A549 (cell line): Measurements from ENCODE around the gene LRRC61. TPM values are rescaled to one million over a fixed set of nuclear protein-coding genes. Genes with fewer than 3 reads are reported as not detected.

Source experiments
- ATAC-seq, 2 experiments: fragments of 200-7000 bp in 1 of 2; fragments of >200 bp in 1 of 2; cut with Nextera tagmentation in 1 of 2; cut with Tn5 transposase in 1 of 2; 3 replicates each; pipeline versions ENCODE4 v1.8.0 to v1.9.1; 2018 to 2020; ENCODE audit warnings: mild to moderate bottlenecking in 1 of 2, moderate library complexity in 1 of 2
- CTCF ChIA-PET: fragments of 300-600 bp; sonication (Branson Sonifier 250); formaldehyde crosslinking; extraction: SDS; loops from one replicate; lab custom pipeline; 2021; ENCODE audit warnings: antibody characterized with exemption, inconsistent platforms; lab: Yijun Ruan, JAX
- POLR2A ChIA-PET: fragments of 350-600 bp; formaldehyde crosslinking; extraction: SDS; loops from one replicate; lab custom pipeline; 2021; ENCODE audit warnings: antibody characterized with exemption, inconsistent platforms; lab: Yijun Ruan, JAX
- DNase-seq, 2 experiments: peaks; one replicate each; pipeline versions ENCODE4 v3.0.0 to v3.0.0-alpha.2; 2011 to 2016; ENCODE audit warnings: low read depth in 1 of 2, low spot score in 1 of 2
- FAIRE-seq: peaks from 2 replicates; lab custom pipeline; 2011; peaks lifted over from hg19 to GRCh38; lab: Jason Lieb, UNC
- H3K27ac ChIP-seq, 2 experiments: fragments of >200 bp; sonication (Bioruptor Twin); formaldehyde crosslinking; 3 replicates each; pipeline ENCODE4 v1.5.1; 2016 to 2017
- H3K4me1 ChIP-seq: fragments of >200 bp; sonication (Bioruptor Twin); formaldehyde crosslinking; 3 replicates; pipeline ENCODE4 v1.6.1; 2016
- H3K4me2 ChIP-seq: fragments of >200 bp; sonication (Bioruptor Twin); formaldehyde crosslinking; 3 replicates; pipeline ENCODE4 v1.6.1; 2016
- H3K4me3 ChIP-seq: fragments of >200 bp; sonication (Bioruptor Twin); formaldehyde crosslinking; 3 replicates; pipeline ENCODE4 v1.5.1; 2016
- H3K9me3 ChIP-seq: fragments of >200 bp; sonication (Bioruptor Twin); formaldehyde crosslinking; 3 replicates; pipeline ENCODE4 v1.6.1; 2016
- CBX2 ChIP-seq: fragments of 200-600 bp; sonication (generic); IDR thresholded peaks from 2 replicates; pipeline ENCODE4 v1.6.1; 2016; ENCODE audit warnings: low read depth, mild to moderate bottlenecking, borderline replicate concordance
- CBX8 ChIP-seq: fragments of 200-600 bp; sonication (generic); IDR thresholded peaks from 2 replicates; pipeline ENCODE4 v1.6.1; 2016
- CEBPB ChIP-seq, 2 experiments: fragments of >200 bp in 1 of 2; sonication (Bioruptor Twin) in 1 of 2; formaldehyde crosslinking in 1 of 2; IDR thresholded peaks; 2 replicates each; pipeline ENCODE4 v1.6.1; 2012 to 2016
- CHD4 ChIP-seq: fragments of 200-600 bp; sonication (generic); IDR thresholded peaks from 2 replicates; pipeline ENCODE4 v1.6.1; 2016; ENCODE audit warnings: antibody characterized with exemption, mild to moderate bottlenecking, borderline replicate concordance
- EHMT2 ChIP-seq: fragments of 200-600 bp; sonication (generic); IDR thresholded peaks from 2 replicates; pipeline ENCODE4 v1.6.1; 2016; ENCODE audit warnings: antibody characterized with exemption, low read depth, mild to moderate bottlenecking, moderate library complexity
- EP300 ChIP-seq, 2 experiments: fragments of >200 bp; sonication (Bioruptor Twin); formaldehyde crosslinking; IDR thresholded peaks; 2 replicates in 1 of 2; 3 replicates in 1 of 2; pipeline ENCODE4 v1.6.1; 2016 to 2017
- ESRRA ChIP-seq: fragments of 150-350 bp; IDR thresholded peaks from 2 replicates; pipeline ENCODE4 v1.6.1; 2014; ENCODE audit warnings: mild to moderate bottlenecking, low read length, borderline replicate concordance
- FOSL2 ChIP-seq, 2 experiments: fragments of 450-650 bp in 1 of 2; fragments of >200 bp in 1 of 2; sonication (Bioruptor Twin) in 1 of 2; formaldehyde crosslinking; IDR thresholded peaks; 2 replicates each; pipeline versions ENCODE4 v1.5.0 to v1.6.1; 2016 to 2020; ENCODE audit warnings: mild to moderate bottlenecking in 1 of 2, moderate library complexity in 1 of 2
- GATA3 ChIP-seq: IDR thresholded peaks from 2 replicates; pipeline ENCODE4 v1.6.1; 2012; ENCODE audit warnings: borderline replicate concordance
- HDAC2 ChIP-seq: fragments of 200-600 bp; sonication (generic); IDR thresholded peaks from 2 replicates; pipeline ENCODE4 v1.6.1; 2016
- HOXA7 ChIP-seq: fragments of 250-450 bp; sonication (Bioruptor Pico); IDR thresholded peaks from 2 replicates; pipeline ENCODE4 v1.5.0; 2020; ENCODE audit warnings: mild to moderate bottlenecking, moderate library complexity
- HOXB5 ChIP-seq: fragments of 250-450 bp; sonication (Bioruptor Pico); IDR thresholded peaks from 2 replicates; pipeline ENCODE4 v1.5.0; 2020; ENCODE audit warnings: mild to moderate bottlenecking, moderate library complexity
- JUN ChIP-seq, 2 experiments: fragments of >200 bp; sonication (Bioruptor Twin); formaldehyde crosslinking; IDR thresholded peaks; 2 replicates in 1 of 2; 3 replicates in 1 of 2; pipeline ENCODE4 v1.6.1; 2016 to 2017
- JUNB ChIP-seq: fragments of >200 bp; sonication (Bioruptor Twin); formaldehyde crosslinking; IDR thresholded peaks from 2 replicates; pipeline ENCODE4 v1.6.1; 2016
- KDM1A ChIP-seq: fragments of 200-600 bp; sonication (generic); IDR thresholded peaks from 2 replicates; pipeline ENCODE4 v1.6.1; 2016; ENCODE audit warnings: low read depth, mild to moderate bottlenecking
- KDM5A ChIP-seq: fragments of 200-600 bp; sonication (generic); IDR thresholded peaks from 2 replicates; pipeline ENCODE4 v1.6.1; 2016; ENCODE audit warnings: antibody characterized with exemption, mild to moderate bottlenecking
- MAFK ChIP-seq: fragments of 450-650 bp; IDR thresholded peaks from 2 replicates; pipeline ENCODE4 v1.6.1; 2014; ENCODE audit not compliant: partially characterized antibody
- NFE2L2 ChIP-seq: fragments of 150-350 bp; conservative IDR thresholded peaks from 2 replicates; pipeline ENCODE4 v1.6.1; 2014; ENCODE audit warnings: low read length
- NPAS2 ChIP-seq: fragments of 250-450 bp; sonication (Bioruptor Pico); IDR thresholded peaks from 2 replicates; pipeline ENCODE4 v1.8.0; 2022; ENCODE audit warnings: mild to moderate bottlenecking, moderate library complexity, borderline replicate concordance
- PHF8 ChIP-seq: fragments of 200-600 bp; sonication (generic); IDR thresholded peaks from 2 replicates; pipeline ENCODE4 v1.6.1; 2016; ENCODE audit warnings: low read depth, mild to moderate bottlenecking, antibody characterized with exemption, moderate library complexity, borderline replicate concordance
- RARB ChIP-seq: fragments of 250-450 bp; sonication (Bioruptor Pico); IDR thresholded peaks from 2 replicates; pipeline ENCODE4 v1.8.0; 2021; ENCODE audit warnings: mild to moderate bottlenecking, moderate library complexity
- TFCP2L1 ChIP-seq: fragments of 250-450 bp; sonication (Bioruptor Pico); IDR thresholded peaks from 2 replicates; pipeline ENCODE4 v1.5.0; 2021; ENCODE audit warnings: mild to moderate bottlenecking
- TP53 ChIP-seq: fragments of 250-450 bp; sonication (Bioruptor Pico); IDR thresholded peaks from 2 replicates; pipeline ENCODE4 v1.5.0; 2021; ENCODE audit warnings: mild to moderate bottlenecking, moderate library complexity
- ZC3H11A ChIP-seq: fragments of 450-650 bp; IDR thresholded peaks from 2 replicates; pipeline ENCODE4 v1.6.1; 2014; ENCODE audit warnings: antibody characterized with exemption, mild to moderate bottlenecking
- ZFP36 ChIP-seq: fragments of 450-650 bp; IDR thresholded peaks from 2 replicates; pipeline ENCODE4 v1.6.1; 2014; ENCODE audit warnings: borderline replicate concordance; ENCODE audit not compliant: partially characterized antibody
- ZSCAN20 ChIP-seq: fragments of 250-450 bp; sonication (Bioruptor Pico); IDR thresholded peaks from 2 replicates; pipeline ENCODE4 v1.8.0; 2022; ENCODE audit warnings: mild to moderate bottlenecking, moderate library complexity
- WGBS: methylation state at CpG from one replicate; pipeline ENCODE4 v1.1.6; 2017; ENCODE audit errors: missing lambda C conversion rate; 5-methylcytosine and 5-hydroxymethylcytosine counted together
- polyA plus RNA-seq, 4 experiments: library from polyadenylated mRNA; depleted of rRNA in 3 of 4; stranded (reverse); fragments of >200 nt; fragmentation: RNase III in 1 of 4; extraction: RNeasy Plus Mini Kit Qiagen cat#74134 plus additional on column Dnase treatment in 1 of 4; gene quantifications; 2 replicates in 3 of 4; 3 replicates in 1 of 4; pipeline ENCODE4 v1.2.3, GENCODE V29; 2011 to 2017
- TF ChIP-seq, protein P1 (sequence below): IDR thresholded peaks from 2 replicates; pipeline ENCODE4 v1.6.1; 2012
- TF ChIP-seq, protein P2 (sequence below): fragments of 150-350 bp; IDR thresholded peaks from 2 replicates; pipeline ENCODE4 v1.6.1; 2014; ENCODE audit warnings: low read depth, mild to moderate bottlenecking, low read length
- TF ChIP-seq, protein P3 (sequence below): fragments of 250-450 bp; sonication (Bioruptor Pico); IDR thresholded peaks from 2 replicates; pipeline ENCODE4 v1.5.0; 2021; ENCODE audit warnings: mild to moderate bottlenecking, moderate library complexity, borderline replicate concordance
- TF ChIP-seq, protein P4 (sequence below): fragments of >200 bp; sonication (Bioruptor Twin); formaldehyde crosslinking; IDR thresholded peaks from 3 replicates; pipeline ENCODE4 v1.5.1; 2016

Gene LRRC61
- polyA plus RNA-seq, 2 of the 4 experiments (the other 2 are of a cell fraction) = 0.19 to 0.22 TPM

DNA sequence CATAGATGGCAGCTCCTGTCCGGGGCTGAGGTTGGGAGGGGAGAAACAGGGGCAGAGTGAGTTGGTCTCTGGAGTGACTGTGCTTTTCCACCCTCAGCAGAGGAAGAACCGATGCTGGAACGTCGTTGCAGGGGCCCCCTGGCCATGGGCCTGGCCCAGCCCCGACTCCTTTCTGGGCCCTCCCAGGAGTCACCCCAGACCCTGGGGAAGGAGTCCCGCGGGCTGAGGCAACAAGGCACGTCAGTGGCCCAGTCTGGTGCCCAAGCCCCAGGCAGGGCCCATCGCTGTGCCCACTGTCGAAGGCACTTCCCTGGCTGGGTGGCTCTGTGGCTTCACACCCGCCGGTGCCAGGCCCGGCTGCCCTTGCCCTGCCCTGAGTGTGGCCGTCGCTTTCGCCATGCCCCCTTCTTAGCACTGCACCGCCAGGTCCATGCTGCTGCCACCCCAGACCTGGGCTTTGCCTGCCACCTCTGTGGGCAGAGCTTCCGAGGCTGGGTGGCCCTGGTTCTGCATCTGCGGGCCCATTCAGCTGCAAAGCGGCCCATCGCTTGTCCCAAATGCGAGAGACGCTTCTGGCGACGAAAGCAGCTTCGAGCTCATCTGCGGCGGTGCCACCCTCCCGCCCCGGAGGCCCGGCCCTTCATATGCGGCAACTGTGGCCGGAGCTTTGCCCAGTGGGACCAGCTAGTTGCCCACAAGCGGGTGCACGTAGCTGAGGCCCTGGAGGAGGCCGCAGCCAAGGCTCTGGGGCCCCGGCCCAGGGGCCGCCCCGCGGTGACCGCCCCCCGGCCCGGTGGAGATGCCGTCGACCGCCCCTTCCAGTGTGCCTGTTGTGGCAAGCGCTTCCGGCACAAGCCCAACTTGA, 48.2 kb downstream of the LRRC61 start (continued):
- TF ChIP-seq TP53 (CRISPR knock-in tag) = no peak
- no peak for TF ChIP-seq HDAC2
- no peak for TF ChIP-seq HOXA7 (CRISPR knock-in tag)
- TF ChIP-seq, protein P1, sequence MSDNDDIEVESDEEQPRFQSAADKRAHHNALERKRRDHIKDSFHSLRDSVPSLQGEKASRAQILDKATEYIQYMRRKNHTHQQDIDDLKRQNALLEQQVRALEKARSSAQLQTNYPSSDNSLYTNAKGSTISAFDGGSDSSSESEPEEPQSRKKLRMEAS = no peak

DNA sequence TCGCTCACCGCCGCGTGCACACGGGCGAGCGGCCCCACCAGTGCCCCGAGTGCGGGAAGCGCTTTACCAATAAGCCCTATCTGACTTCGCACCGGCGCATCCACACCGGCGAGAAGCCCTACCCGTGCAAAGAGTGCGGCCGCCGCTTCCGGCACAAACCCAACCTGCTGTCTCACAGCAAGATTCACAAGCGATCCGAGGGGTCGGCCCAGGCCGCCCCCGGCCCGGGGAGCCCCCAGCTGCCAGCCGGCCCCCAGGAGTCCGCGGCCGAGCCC, 48.8 kb downstream of the LRRC61 start:
- FAIRE-seq (no peak), DNase-seq (no peak), ATAC-seq (no peak)
- H3K9me3 ChIP-seq = no peaks in the 10 kb centered on the region
- H3K27ac ChIP-seq = no peak overlapping the region
- POLR2A ChIA-PET = no interaction called here
- TF ChIP-seq HOXB5 (CRISPR knock-in tag) (no peak), JUN (IDR thresholded peaks at IDR 0.05) (no peak), KDM1A (no peak), EHMT2 (no peak), NFE2L2 (no peak), ESRRA (no peak), ZFP36 (no peak), KDM5A (no peak), TP53 (CRISPR knock-in tag) (no peak), EP300 (IDR thresholded peaks at IDR 0.05) (no peak), TFCP2L1 (no peak), CBX2 (no peak), ZC3H11A (no peak), CHD4 (no peak)
- TF ChIP-seq, protein P2, sequence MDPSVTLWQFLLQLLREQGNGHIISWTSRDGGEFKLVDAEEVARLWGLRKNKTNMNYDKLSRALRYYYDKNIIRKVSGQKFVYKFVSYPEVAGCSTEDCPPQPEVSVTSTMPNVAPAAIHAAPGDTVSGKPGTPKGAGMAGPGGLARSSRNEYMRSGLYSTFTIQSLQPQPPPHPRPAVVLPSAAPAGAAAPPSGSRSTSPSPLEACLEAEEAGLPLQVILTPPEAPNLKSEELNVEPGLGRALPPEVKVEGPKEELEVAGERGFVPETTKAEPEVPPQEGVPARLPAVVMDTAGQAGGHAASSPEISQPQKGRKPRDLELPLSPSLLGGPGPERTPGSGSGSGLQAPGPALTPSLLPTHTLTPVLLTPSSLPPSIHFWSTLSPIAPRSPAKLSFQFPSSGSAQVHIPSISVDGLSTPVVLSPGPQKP = no peak
- TF ChIP-seq, protein P3, sequence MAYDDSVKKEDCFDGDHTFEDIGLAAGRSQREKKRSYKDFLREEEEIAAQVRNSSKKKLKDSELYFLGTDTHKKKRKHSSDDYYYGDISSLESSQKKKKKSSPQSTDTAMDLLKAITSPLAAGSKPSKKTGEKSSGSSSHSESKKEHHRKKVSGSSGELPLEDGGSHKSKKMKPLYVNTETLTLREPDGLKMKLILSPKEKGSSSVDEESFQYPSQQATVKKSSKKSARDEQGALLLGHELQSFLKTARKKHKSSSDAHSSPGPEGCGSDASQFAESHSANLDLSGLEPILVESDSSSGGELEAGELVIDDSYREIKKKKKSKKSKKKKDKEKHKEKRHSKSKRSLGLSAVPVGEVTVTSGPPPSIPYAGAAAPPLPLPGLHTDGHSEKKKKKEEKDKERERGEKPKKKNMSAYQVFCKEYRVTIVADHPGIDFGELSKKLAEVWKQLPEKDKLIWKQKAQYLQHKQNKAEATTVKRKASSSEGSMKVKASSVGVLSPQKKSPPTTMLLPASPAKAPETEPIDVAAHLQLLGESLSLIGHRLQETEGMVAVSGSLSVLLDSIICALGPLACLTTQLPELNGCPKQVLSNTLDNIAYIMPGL (CRISPR knock-in tag) = no peak
- H3K4me2 ChIP-seq = no peak overlapping the region
- peaks cover 31% of the 10 kb centered on the region for H3K4me1 ChIP-seq
- WGBS = 95% methylated on average over 22 of the region's 30 CpGs
- no peak overlapping the region for H3K4me3 ChIP-seq
- CTCF ChIA-PET = no interaction called here

DNA sequence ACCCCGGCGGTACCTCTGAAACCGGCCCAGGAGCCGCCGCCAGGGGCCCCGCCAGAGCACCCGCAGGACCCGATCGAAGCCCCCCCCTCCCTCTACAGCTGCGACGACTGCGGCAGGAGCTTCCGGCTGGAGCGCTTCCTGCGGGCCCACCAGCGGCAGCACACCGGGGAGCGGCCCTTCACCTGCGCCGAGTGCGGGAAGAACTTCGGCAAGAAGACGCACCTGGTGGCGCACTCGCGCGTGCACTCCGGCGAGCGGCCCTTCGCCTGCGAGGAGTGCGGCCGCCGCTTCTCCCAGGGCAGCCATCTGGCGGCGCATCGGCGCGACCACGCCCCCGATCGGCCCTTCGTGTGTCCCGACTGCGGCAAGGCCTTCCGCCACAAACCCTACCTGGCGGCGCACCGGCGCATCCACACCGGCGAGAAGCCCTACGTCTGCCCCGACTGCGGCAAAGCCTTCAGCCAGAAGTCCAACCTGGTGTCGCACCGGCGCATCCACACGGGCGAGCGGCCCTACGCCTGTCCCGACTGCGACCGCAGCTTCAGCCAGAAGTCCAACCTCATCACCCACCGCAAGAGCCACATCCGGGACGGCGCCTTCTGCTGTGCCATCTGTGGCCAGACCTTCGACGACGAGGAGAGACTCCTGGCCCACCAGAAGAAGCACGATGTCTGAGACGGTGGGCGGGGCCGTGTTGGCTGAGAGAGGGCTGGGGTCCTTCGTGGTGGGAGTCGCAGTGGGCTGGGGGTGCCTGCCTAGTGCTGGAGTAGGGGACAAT, 49.3 kb downstream of the LRRC61 start:
- 97% methylated on average over 56 of the region's 79 CpGs for WGBS
- no peak for FAIRE-seq
- POLR2A ChIA-PET = no interaction called here

More for the DNA sequence above, 49.3 kb downstream of the LRRC61 start:
- no peak overlapping the region for H3K27ac ChIP-seq
- H3K4me3 ChIP-seq = no peak overlapping the region
- no peaks in the 10 kb centered on the region for H3K9me3 ChIP-seq
- TF ChIP-seq NPAS2 (CRISPR knock-in tag) = no peak
- no peak for TF ChIP-seq CEBPB (IDR thresholded peaks at IDR 0.05)
- TF ChIP-seq RARB (CRISPR knock-in tag) = no peak
- TF ChIP-seq KDM1A = no peak
- no peak for TF ChIP-seq MAFK
- TF ChIP-seq ZFP36 = no peak
- no peak for TF ChIP-seq JUNB
- TF ChIP-seq ZSCAN20 = no peak
- TF ChIP-seq PHF8 = no peak
- TF ChIP-seq, protein P4, sequence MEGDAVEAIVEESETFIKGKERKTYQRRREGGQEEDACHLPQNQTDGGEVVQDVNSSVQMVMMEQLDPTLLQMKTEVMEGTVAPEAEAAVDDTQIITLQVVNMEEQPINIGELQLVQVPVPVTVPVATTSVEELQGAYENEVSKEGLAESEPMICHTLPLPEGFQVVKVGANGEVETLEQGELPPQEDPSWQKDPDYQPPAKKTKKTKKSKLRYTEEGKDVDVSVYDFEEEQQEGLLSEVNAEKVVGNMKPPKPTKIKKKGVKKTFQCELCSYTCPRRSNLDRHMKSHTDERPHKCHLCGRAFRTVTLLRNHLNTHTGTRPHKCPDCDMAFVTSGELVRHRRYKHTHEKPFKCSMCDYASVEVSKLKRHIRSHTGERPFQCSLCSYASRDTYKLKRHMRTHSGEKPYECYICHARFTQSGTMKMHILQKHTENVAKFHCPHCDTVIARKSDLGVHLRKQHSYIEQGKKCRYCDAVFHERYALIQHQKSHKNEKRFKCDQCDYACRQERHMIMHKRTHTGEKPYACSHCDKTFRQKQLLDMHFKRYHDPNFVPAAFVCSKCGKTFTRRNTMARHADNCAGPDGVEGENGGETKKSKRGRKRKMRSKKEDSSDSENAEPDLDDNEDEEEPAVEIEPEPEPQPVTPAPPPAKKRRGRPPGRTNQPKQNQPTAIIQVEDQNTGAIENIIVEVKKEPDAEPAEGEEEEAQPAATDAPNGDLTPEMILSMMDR = no peak
- TF ChIP-seq EP300 (IDR thresholded peaks at IDR 0.05) = no peak
- no peak for TF ChIP-seq GATA3
- no peak for TF ChIP-seq FOSL2 (IDR thresholded peaks at IDR 0.05)
- TF ChIP-seq FOSL2 (CRISPR knock-in tag; IDR thresholded peaks at IDR 0.05) = no peak
- TF ChIP-seq CBX8 = no peak
- peaks cover 32% of the 10 kb centered on the region for H3K4me1 ChIP-seq
- no peak for ATAC-seq
- DNase-seq = no peak
- H3K4me2 ChIP-seq = no peak overlapping the region
- CTCF ChIA-PET = no interaction called here
